HL-60 (cell line): ENCODE measurements around the gene CPN1.

Experiments used
- DNase-seq, 2 experiments: peaks; one replicate each; pipeline ENCODE4 v3.0.0-alpha.2; 2010 to 2020; ENCODE audit warnings: low read depth in 1 of 2, low spot score in 1 of 2
- H3K27ac ChIP-seq: fragments of 250-450 bp; sonication (Bioruptor Pico); replicated peaks from 2 replicates; pipeline ENCODE4 v1.5.1; 2020; ENCODE audit warnings: mild to moderate bottlenecking, moderate library complexity
- H3K27me3 ChIP-seq: fragments of 250-450 bp; sonication (Bioruptor Pico); 2 replicates; pipeline ENCODE4 v1.5.1; 2021; ENCODE audit warnings: mild to moderate bottlenecking, moderate library complexity; ENCODE audit not compliant: insufficient read depth, poor library complexity, severe bottlenecking
- H3K4me3 ChIP-seq: replicated peaks from 2 replicates; pipeline ENCODE4 v1.5.1; 2011; ENCODE audit warnings: mild to moderate bottlenecking, control low read depth, low read length; ENCODE audit not compliant: insufficient read depth
- CTCF ChIP-seq: IDR thresholded peaks from one replicate; pipeline ENCODE4 v1.5.1; 2011; ENCODE audit warnings: low read length, control low read depth, inconsistent platforms; ENCODE audit not compliant: insufficient read depth
- GABPA ChIP-seq: IDR thresholded peaks from 2 replicates; pipeline ENCODE4 v1.6.1; 2012; ENCODE audit warnings: low read depth
- POLR2AphosphoS5 ChIP-seq: IDR thresholded peaks from 2 replicates; pipeline ENCODE4 v1.6.1; 2012; ENCODE audit warnings: low read depth
- REST ChIP-seq: IDR thresholded peaks from 2 replicates; pipeline ENCODE4 v1.6.1; 2012; ENCODE audit warnings: low read depth; ENCODE audit not compliant: insufficient replicate concordance
- SPI1 ChIP-seq: IDR thresholded peaks from 2 replicates; pipeline ENCODE4 v1.6.1; 2012; ENCODE audit warnings: low read depth, mild to moderate bottlenecking, borderline replicate concordance
- long read RNA-seq: library from polyadenylated mRNA; unstranded; transcript quantifications from one replicate; pipeline ENCODE4 v2.0.0, GENCODE V29; 2020

Gene CPN1
- long read RNA-seq = 0 reads

GRCh38 chr10:100081075-100082001 is at the start of gene CPN1:
Gene CPN1 (minus strand): TSS chr10:100081869. CDS start chr10:100081625, 244 bp downstream.
- TF ChIP-seq REST = no peak
- TF ChIP-seq SPI1 = no peak
- no peak for TF ChIP-seq POLR2AphosphoS5
- TF ChIP-seq GABPA = no peak
- TF ChIP-seq CTCF = no peak
- no peak within 1 kb of the TSS for H3K4me3 ChIP-seq

GRCh38 chr10:100130831-100131230 is 49.2 kb upstream of the CPN1 start:
- Histone ChIP-seq H3K27ac (no peak overlapping the region), H3K27me3 (no peaks in the 10 kb centered on the region), H3K4me3 (no peak overlapping the region)
- TF ChIP-seq CTCF (no peak), GABPA (no peak), SPI1 (no peak), REST (no peak), POLR2AphosphoS5 (no peak)
- DNase-seq = no peak

More at GRCh38 chr10:100081075-100082001, at the start of gene CPN1:
- no peak for DNase-seq
- Histone ChIP-seq H3K27ac (no peak within 1 kb of the TSS), H3K27me3 (no peaks in the 10 kb centered on the region)

- no peak overlapping the region for H3K27ac ChIP-seq
- H3K4me3 ChIP-seq = no peak overlapping the region
- no peak for DNase-seq
- H3K27me3 ChIP-seq = no peaks in the 10 kb centered on the region
- no peak for TF ChIP-seq REST
- no peak for TF ChIP-seq SPI1
- TF ChIP-seq GABPA = no peak
- no peak for TF ChIP-seq CTCF
- no peak for TF ChIP-seq POLR2AphosphoS5
Observed at GRCh38 chr10:100129424-100129823, 47.8 kb upstream of the CPN1 start.
